ENCODE measurements around the gene SART1. TPM values are rescaled to one million over a fixed set of nuclear protein-coding genes. Genes with fewer than 3 reads are reported as not detected.
"Not testable (repeated sequence)": the region's sequence is repeated elsewhere in the genome, so short reads cannot be mapped to it uniquely, and the experiment has no call there.

The SART1 gene
- polyA plus RNA-seq, 1 donor from 2014 or later, result 34.9 TPM

DNA sequence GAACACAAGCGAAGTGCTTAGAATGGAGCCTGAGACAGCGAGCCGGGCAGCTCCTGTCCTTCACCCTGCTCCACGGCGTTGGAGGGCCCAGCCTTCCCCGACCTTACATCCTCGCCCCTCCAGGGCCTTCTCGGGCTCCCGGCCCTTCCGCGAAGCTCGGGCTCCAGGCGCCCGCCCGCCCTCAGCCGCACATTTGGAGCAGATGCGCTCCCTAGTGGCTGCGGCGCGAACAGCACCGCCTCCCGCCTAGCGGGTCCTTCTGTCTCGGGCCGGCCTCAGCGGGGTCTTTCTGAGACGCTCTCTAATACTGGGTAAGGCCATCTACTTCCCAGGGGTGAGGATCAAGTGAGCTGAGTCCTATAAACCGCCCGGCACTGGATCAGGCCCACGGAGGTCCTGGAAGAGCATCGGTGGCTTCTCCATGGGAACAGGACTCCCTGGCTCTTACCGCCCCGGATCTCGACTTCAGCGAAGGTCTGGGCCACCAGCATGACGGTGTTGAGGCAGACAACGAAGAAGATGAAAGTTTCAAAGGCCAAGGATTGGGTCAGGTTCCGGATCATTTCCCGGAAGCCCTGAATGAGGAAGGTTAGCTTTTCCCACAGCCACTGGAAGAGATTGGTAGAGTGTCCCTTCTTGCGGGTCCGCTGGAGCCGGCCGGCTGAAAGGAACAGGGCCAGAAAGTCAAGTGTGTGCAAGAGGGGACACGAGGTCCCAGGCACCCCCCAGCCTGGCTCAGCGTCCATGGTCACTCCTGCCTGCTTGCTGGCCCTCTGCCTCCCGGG lies 61.1 kb downstream of the SART1 start:
- Histone ChIP-seq H3K9ac (ENCODE audit: low read length) (no peak overlapping the region), H3K4me3 (ENCODE audit: low read length) (no peak overlapping the region)
- TF ChIP-seq CTCF (IDR thresholded peaks at IDR 0.05; ENCODE audit: poor library complexity, severe bottlenecking) (peak; percentile 66), RAD21 (conservative IDR thresholded peaks at IDR 0.05) (peak; percentile 39), MXI1 (conservative IDR thresholded peaks at IDR 0.05; ENCODE audit: poor library complexity, severe bottlenecking) (no peak), SMC3 (conservative IDR thresholded peaks at IDR 0.05; ENCODE audit: poor library complexity) (peak; percentile 15)

GRCh38 chr11:66023186-66023440 lies 61.6 kb downstream of the SART1 start:
- not testable (repeated sequence) for H3K27me3 ChIP-seq (ENCODE audit: insufficient read depth, low read depth, low read length); H3K27ac ChIP-seq (ENCODE audit: low read length); H3K79me2 ChIP-seq (replicated peaks; ENCODE audit: insufficient read depth, low read length); H3K4me2 ChIP-seq (ENCODE audit: low read length); H3K4me3 ChIP-seq (ENCODE audit: low read length); H3K9me3 ChIP-seq (ENCODE audit: low read length); H2AFZ ChIP-seq (ENCODE audit: low read depth, low read length); H3F3A ChIP-seq (ENCODE audit: insufficient read depth, low read length, poor library complexity, severe bottlenecking); H4K20me1 ChIP-seq (ENCODE audit: insufficient read depth); H3K9ac ChIP-seq (ENCODE audit: low read length); H3K36me3 ChIP-seq (ENCODE audit: insufficient read depth, low read length); H3K9me2 ChIP-seq (ENCODE audit: insufficient read depth, low read length)

More for the DNA sequence above, 61.1 kb downstream of the SART1 start:
- no peaks in the 10 kb centered on the region for H3K9me2 ChIP-seq (ENCODE audit: insufficient read depth, low read length)
- peaks cover 8% of the 10 kb centered on the region for H3K27me3 ChIP-seq (ENCODE audit: insufficient read depth, low read depth, low read length)
- H3F3A ChIP-seq (ENCODE audit: insufficient read depth, low read length, poor library complexity, severe bottlenecking), result no peaks in the 10 kb centered on the region
- H3K9me3 ChIP-seq (ENCODE audit: low read length), result no peaks in the 10 kb centered on the region
- H3K36me3 ChIP-seq (ENCODE audit: insufficient read depth, low read length), result no peaks in the 10 kb centered on the region
- no peak overlapping the region for H3K27ac ChIP-seq (ENCODE audit: low read length)
- H3K4me2 ChIP-seq (ENCODE audit: low read length), result no peak overlapping the region
- no peaks in the 10 kb centered on the region for H4K20me1 ChIP-seq (ENCODE audit: insufficient read depth)
- H2AFZ ChIP-seq (ENCODE audit: low read depth, low read length), result no peak overlapping the region
- no peaks in the 10 kb centered on the region for H3K79me2 ChIP-seq (replicated peaks; ENCODE audit: insufficient read depth, low read length)

DNA sequence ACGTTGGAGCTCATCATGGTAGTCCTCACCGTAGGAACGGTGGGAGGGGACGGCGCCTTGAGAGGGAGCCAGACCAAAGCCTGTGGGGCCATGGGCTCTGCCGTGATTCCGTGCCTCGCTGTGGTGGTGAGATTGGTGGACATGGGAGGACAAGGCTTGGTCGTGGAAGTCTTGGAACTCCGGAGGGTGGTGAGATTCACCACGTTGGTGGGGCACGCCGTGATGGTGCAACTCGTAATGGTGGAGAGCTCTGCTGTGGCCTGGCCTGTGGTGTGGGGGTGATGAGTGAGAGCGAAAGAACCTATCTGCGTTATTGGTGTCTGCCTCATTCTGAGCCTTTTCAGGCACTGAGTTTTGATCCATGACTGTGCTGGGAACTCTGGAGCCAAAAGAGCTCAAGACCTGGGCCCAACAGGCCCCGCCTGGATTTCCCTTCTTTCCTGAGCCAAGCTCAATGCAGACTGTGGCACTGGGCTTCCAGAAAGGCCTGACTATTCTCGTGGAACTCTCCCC lies 64.5 kb downstream of the SART1 start, which contains the start of gene CATSPER1:
TSS of gene CATSPER1 (minus strand) at position 463 of the 513 bp plus-strand sequence. CDS start at position 363, 100 bp downstream.
- H3K9ac ChIP-seq (ENCODE audit: low read length), result no peak within 1 kb of the TSS
- no peak within 1 kb of the TSS for H2AFZ ChIP-seq (ENCODE audit: low read depth, low read length)
- H3K27ac ChIP-seq (ENCODE audit: low read length), result no peak within 1 kb of the TSS
- H3K79me2 ChIP-seq (replicated peaks; ENCODE audit: insufficient read depth, low read length), result no peaks in the 10 kb centered on the region
- H3K9me3 ChIP-seq (ENCODE audit: low read length), result no peaks in the 10 kb centered on the region
- no peak within 1 kb of the TSS for H3K4me2 ChIP-seq (ENCODE audit: low read length)
- no peaks in the 10 kb centered on the region for H3K9me2 ChIP-seq (ENCODE audit: insufficient read depth, low read length)
- H3K27me3 ChIP-seq (ENCODE audit: insufficient read depth, low read depth, low read length), result peaks cover 8% of the 10 kb centered on the region
- TF ChIP-seq MXI1 (conservative IDR thresholded peaks at IDR 0.05; ENCODE audit: poor library complexity, severe bottlenecking), result no peak
- no peak for TF ChIP-seq SMC3 (conservative IDR thresholded peaks at IDR 0.05; ENCODE audit: poor library complexity)
- no peak for TF ChIP-seq REST (IDR thresholded peaks at IDR 0.05; ENCODE audit: borderline replicate concordance)
- TF ChIP-seq POLR2AphosphoS5 (IDR thresholded peaks at IDR 0.05), result no peak
- TF ChIP-seq EP300 (conservative IDR thresholded peaks at IDR 0.05; ENCODE audit: poor library complexity, severe bottlenecking), result no peak
- no peak for TF ChIP-seq CTCF (IDR thresholded peaks at IDR 0.05; ENCODE audit: poor library complexity, severe bottlenecking)
- no peak within 1 kb of the TSS for H3K4me3 ChIP-seq (ENCODE audit: low read length)
- no peaks in the 10 kb centered on the region for H3F3A ChIP-seq (ENCODE audit: insufficient read depth, low read length, poor library complexity, severe bottlenecking)
- H3K36me3 ChIP-seq (ENCODE audit: insufficient read depth, low read length), result no peaks in the 10 kb centered on the region
- H4K20me1 ChIP-seq (ENCODE audit: insufficient read depth), result no peaks in the 10 kb centered on the region
